Uterus (tissue), 4 donors: ENCODE data around the gene SEC16A. TPM values are rescaled to one million over a fixed set of nuclear protein-coding genes. Genes with fewer than 3 reads are reported as not detected.

Source experiments
- DNase-seq, 2 donors: peaks; one replicate each; pipeline ENCODE4 v3.0.0-alpha.2; 2019 to 2020
- H3K27ac ChIP-seq, 2 donors: fragments of 200-600 bp; sonication (generic); 1 replicate in 1 of 2; 2 replicates in 1 of 2; pipeline ENCODE4 v1.5.1; 2016 to 2018
- H3K27me3 ChIP-seq, 2 donors: fragments of 200-600 bp; sonication (generic); one replicate each; pipeline ENCODE4 v1.5.1; 2018 to 2019; ENCODE audit warnings: control low read depth in 1 of 2
- H3K36me3 ChIP-seq, 2 donors: fragments of 200-600 bp; sonication (generic); one replicate each; pipeline ENCODE4 v1.5.1; 2019; ENCODE audit warnings: control low read depth in 1 of 2
- H3K4me1 ChIP-seq, 2 donors: fragments of 200-600 bp; sonication (generic); one replicate each; pipeline ENCODE4 v1.5.1; 2018 to 2019; ENCODE audit warnings: control low read depth in 1 of 2
- H3K4me3 ChIP-seq, 2 donors: fragments of 200-600 bp; sonication (generic); 1 replicate in 1 of 2; 2 replicates in 1 of 2; pipeline ENCODE4 v1.5.1; 2018 to 2019; ENCODE audit warnings: mild to moderate bottlenecking in 1 of 2
- H3K9me3 ChIP-seq, 2 donors: fragments of 200-600 bp; sonication (generic); one replicate each; pipeline ENCODE4 v1.5.1; 2019; ENCODE audit warnings: control low read depth in 1 of 2
- POLR2A ChIP-seq, 2 donors: fragments of 450-650 bp; IDR thresholded peaks; one replicate each; pipeline ENCODE4 v1.6.1; 2016; ENCODE audit warnings: antibody characterized with exemption in 2 of 2, mild to moderate bottlenecking in 1 of 2, moderate library complexity in 1 of 2
- intact Hi-C: fragments of 100-400 bp; cut with DNase I; formaldehyde crosslinking; loops from one replicate; pipeline ENCODE4 v1.15.1; 2023; ENCODE audit warnings: low total_unique reads
- total RNA-seq, 4 donors: library from RNA; depleted of rRNA in 3 of 4; stranded (reverse); fragments of >200 nt in 3 of 4; gene quantifications; one replicate each; pipeline versions ENCODE4 v1.1.0 to v1.2.4, GENCODE V29; 2014 to 2023
- TF ChIP-seq, protein P1 (sequence below), 4 experiments: fragments of 200-600 bp in 2 of 4; fragments of 450-650 bp in 2 of 4; sonication (generic) in 2 of 4; IDR thresholded peaks; one replicate each; pipeline ENCODE4 v1.5.1; 2016 to 2019; ENCODE audit warnings: antibody characterized with exemption in 4 of 4, mild to moderate bottlenecking in 2 of 4, moderate library complexity in 1 of 4
- donor health status: DM: yes; HTN: yes; CAD: no.

The SEC16A gene
- total RNA-seq, 4 donors from 2014 or later, result 18.8 to 73.2 (median 35.1) TPM

GRCh38 chr9:136509549-136509948, 26.7 kb upstream of the SEC16A start:
- Histone ChIP-seq H3K4me1 (no peaks in the 10 kb centered on the region), H3K27me3 (no peaks in the 10 kb centered on the region), H3K36me3 (no peaks in the 10 kb centered on the region), H3K9me3 (no peaks in the 10 kb centered on the region), H3K27ac (peak overlapping the region in 1 of 2 donors; percentile 72), H3K4me3 (no peak overlapping the region)
- no peak for DNase-seq
- TF ChIP-seq POLR2A (IDR thresholded peaks at IDR 0.05), result no peak
- TF ChIP-seq, protein P1, sequence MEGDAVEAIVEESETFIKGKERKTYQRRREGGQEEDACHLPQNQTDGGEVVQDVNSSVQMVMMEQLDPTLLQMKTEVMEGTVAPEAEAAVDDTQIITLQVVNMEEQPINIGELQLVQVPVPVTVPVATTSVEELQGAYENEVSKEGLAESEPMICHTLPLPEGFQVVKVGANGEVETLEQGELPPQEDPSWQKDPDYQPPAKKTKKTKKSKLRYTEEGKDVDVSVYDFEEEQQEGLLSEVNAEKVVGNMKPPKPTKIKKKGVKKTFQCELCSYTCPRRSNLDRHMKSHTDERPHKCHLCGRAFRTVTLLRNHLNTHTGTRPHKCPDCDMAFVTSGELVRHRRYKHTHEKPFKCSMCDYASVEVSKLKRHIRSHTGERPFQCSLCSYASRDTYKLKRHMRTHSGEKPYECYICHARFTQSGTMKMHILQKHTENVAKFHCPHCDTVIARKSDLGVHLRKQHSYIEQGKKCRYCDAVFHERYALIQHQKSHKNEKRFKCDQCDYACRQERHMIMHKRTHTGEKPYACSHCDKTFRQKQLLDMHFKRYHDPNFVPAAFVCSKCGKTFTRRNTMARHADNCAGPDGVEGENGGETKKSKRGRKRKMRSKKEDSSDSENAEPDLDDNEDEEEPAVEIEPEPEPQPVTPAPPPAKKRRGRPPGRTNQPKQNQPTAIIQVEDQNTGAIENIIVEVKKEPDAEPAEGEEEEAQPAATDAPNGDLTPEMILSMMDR (IDR thresholded peaks at IDR 0.05), result no peak
- intact Hi-C loops, result loop anchor here (5.0 kb wide), 1 partner anchor 113 kb away; no protein-coding TSS in a partner anchor

GRCh38 chr9:136508729-136509500, 26.1 kb upstream of the SEC16A start:
- no peak for DNase-seq
- TF ChIP-seq, protein P1 (IDR thresholded peaks at IDR 0.05), result no peak
- no peak for TF ChIP-seq POLR2A (IDR thresholded peaks at IDR 0.05)
- Histone ChIP-seq H3K4me1 (no peaks in the 10 kb centered on the region), H3K27ac (no peak overlapping the region), H3K27me3 (no peaks in the 10 kb centered on the region), H3K4me3 (no peak overlapping the region), H3K9me3 (no peaks in the 10 kb centered on the region), H3K36me3 (no peaks in the 10 kb centered on the region)
- intact Hi-C loops, result loop anchor here (5.0 kb wide), 1 partner anchor 113 kb away; no protein-coding TSS in a partner anchor

DNA sequence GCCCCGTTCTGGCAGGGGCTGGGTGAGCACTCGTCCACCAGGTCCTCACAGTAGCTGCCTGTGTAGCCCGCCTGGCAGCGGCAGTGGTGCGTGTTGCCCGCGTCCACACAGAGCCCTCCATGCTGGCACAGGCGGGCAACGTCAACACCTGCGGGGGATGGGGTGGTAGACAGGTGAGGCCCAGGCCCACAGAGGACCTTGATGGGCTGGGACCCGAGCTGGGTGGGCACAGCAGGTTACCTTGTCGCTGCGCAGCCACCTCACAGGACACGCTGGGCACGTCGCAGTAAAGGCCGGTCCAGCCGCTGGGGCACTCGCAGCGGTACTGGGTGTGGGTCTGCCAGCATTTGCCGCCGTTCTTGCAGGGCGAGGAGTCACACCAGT, 25.1 kb upstream of the SEC16A start:
- DNase-seq, result no peak
- H3K4me1 ChIP-seq, result no peaks in the 10 kb centered on the region
- H3K27me3 ChIP-seq, result no peaks in the 10 kb centered on the region
- TF ChIP-seq, protein P1 (IDR thresholded peaks at IDR 0.05), result no peak
- no peak for TF ChIP-seq POLR2A (IDR thresholded peaks at IDR 0.05)
- intact Hi-C loops, result loop anchor here (5.0 kb wide), 1 partner anchor 114 kb away; no protein-coding TSS in a partner anchor
- no peaks in the 10 kb centered on the region for H3K9me3 ChIP-seq
- no peak overlapping the region for H3K4me3 ChIP-seq
- no peak overlapping the region for H3K27ac ChIP-seq
- H3K36me3 ChIP-seq, result no peaks in the 10 kb centered on the region

DNA sequence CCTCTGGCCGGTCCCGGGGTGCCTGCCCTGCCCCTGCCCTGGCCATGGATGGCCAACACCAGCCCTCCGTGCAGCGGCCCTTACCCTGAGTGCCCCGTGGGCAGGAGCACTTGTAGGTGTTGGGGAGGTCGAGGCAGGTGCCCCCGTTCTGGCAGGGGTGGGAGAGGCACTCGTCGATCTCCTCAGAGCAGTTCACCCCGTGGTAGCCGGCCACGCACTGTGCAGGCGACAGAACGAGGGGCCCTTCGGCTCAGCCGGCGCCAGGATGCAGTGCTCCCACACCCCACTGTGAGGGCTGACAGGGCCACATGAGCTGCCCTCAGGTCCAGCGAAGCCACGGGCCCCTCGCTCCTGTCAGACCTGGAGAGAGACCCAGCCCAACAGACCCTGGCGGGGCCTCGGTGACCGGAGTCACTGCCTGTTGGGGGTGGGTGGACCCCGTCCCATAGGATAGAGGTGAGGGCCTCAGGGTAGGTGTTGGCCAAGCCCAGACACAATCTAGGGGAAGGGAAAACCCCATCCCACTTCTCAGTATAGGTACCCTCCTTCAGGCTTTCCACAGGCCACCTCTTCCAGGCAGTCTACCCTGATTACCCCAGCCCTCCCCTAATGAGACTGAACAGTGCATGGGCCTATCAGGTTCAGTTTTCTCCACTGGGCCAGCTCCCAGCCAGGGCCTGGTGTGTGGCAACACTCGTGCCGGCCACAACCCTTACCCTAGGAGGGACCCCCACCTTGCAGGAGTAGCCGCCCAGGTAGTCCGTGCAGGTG, 24.6 kb upstream of the SEC16A start:
- Histone ChIP-seq H3K9me3 (no peaks in the 10 kb centered on the region), H3K27ac (no peak overlapping the region), H3K36me3 (no peaks in the 10 kb centered on the region), H3K4me1 (no peaks in the 10 kb centered on the region), H3K4me3 (no peak overlapping the region), H3K27me3 (no peaks in the 10 kb centered on the region)
- intact Hi-C loops, result loop anchor here (5.0 kb wide), 1 partner anchor 115 kb away; no protein-coding TSS in a partner anchor
- TF ChIP-seq, protein P1 (IDR thresholded peaks at IDR 0.05), result no peak
- no peak for TF ChIP-seq POLR2A (IDR thresholded peaks at IDR 0.05)
- DNase-seq, result no peak

GRCh38 chr9:136506425-136506824, 23.6 kb upstream of the SEC16A start:
- H3K4me1 ChIP-seq, result no peaks in the 10 kb centered on the region
- no peak overlapping the region for H3K27ac ChIP-seq
- TF ChIP-seq, protein P1 (IDR thresholded peaks at IDR 0.05), result no peak
- TF ChIP-seq POLR2A (IDR thresholded peaks at IDR 0.05), result no peak
- no peak overlapping the region for H3K4me3 ChIP-seq
- no peaks in the 10 kb centered on the region for H3K9me3 ChIP-seq
- no peaks in the 10 kb centered on the region for H3K36me3 ChIP-seq
- no peak for DNase-seq
- no peaks in the 10 kb centered on the region for H3K27me3 ChIP-seq
- intact Hi-C loops, result loop anchor here (5.0 kb wide), 1 partner anchor 116 kb away; no protein-coding TSS in a partner anchor
